GM12878 (cell line): ENCODE measurements around the gene COIL. TPM values are rescaled to one million over a fixed set of nuclear protein-coding genes. Genes with fewer than 3 reads are reported as not detected.
A peak's percentile ranks its signal among the peaks of the same experiment; 100 is the strongest.

Experiments used
- ATAC-seq: fragments of 200-7000 bp; cut with Tn5 transposase; 3 replicates; pipeline ENCODE4 v1.9.1; 2020; ENCODE audit warnings: mild to moderate bottlenecking, moderate library complexity
- BruUV-seq: library from RNA; stranded (reverse); fragments of 400-500 nt; replicated peaks from 2 replicates; lab custom pipeline; 2021; lab: Mats Ljungman, UMichigan
- CTCF ChIA-PET: fragments of 300-600 bp; sonication (Branson Sonifier 250); formaldehyde crosslinking; extraction: SDS; loops from one replicate; lab custom pipeline; 2021; ENCODE audit warnings: inconsistent platforms; lab: Yijun Ruan, JAX
- POLR2A ChIA-PET: fragments of 350-600 bp; formaldehyde crosslinking; extraction: SDS; loops from one replicate; lab custom pipeline; 2021; ENCODE audit warnings: inconsistent platforms; lab: Charles Lee
- RAD21 ChIA-PET: fragments of 300-600 bp; sonication (Branson Sonifier 250); formaldehyde crosslinking; loops from one replicate; lab custom pipeline; 2023; ENCODE audit warnings: antibody characterized with exemption; ENCODE audit not compliant: unreplicated experiment; lab: Charles Lee
- SMC1A ChIA-PET: fragments of 300-600 bp; sonication (Branson Sonifier 250); formaldehyde crosslinking; loops from one replicate; lab custom pipeline; 2023; ENCODE audit not compliant: unreplicated experiment, uncharacterized antibody; lab: Charles Lee
- DNase-seq: peaks from one replicate; pipeline ENCODE4 v3.0.0-alpha.2; 2011; ENCODE audit warnings: low read depth, low spot score
- FAIRE-seq: peaks from 3 replicates; lab custom pipeline; 2011; peaks lifted over from hg19 to GRCh38; lab: Jason Lieb, UNC
- H2AFZ ChIP-seq: 2 replicates; pipeline ENCODE4 v1.6.0; 2011; ENCODE audit warnings: low read depth, low read length, control low read depth; ENCODE audit not compliant: control insufficient read depth
- H3K27ac ChIP-seq: 2 replicates; pipeline ENCODE4 v1.5.1; 2011; ENCODE audit warnings: control low read depth; ENCODE audit not compliant: control insufficient read depth, insufficient read depth
- H3K27me3 ChIP-seq, 2 experiments: replicated peaks in 1 of 2; 2 replicates each; pipeline versions ENCODE4 v1.6.0 to v1.6.1; 2011; ENCODE audit warnings: low read length in 1 of 2; ENCODE audit not compliant: control insufficient read depth in 2 of 2, insufficient read depth in 2 of 2
- H3K36me3 ChIP-seq, 2 experiments: 2 replicates each; pipeline ENCODE4 v1.5.1; 2011; ENCODE audit warnings: low read length in 1 of 2; ENCODE audit not compliant: control insufficient read depth in 2 of 2, insufficient read depth in 2 of 2
- H3K4me1 ChIP-seq: 2 replicates; pipeline ENCODE4 v1.6.1; 2011; ENCODE audit warnings: mild to moderate bottlenecking, low read length, moderate library complexity, mixed read lengths; ENCODE audit not compliant: control insufficient read depth, insufficient read depth
- H3K4me2 ChIP-seq: 2 replicates; pipeline ENCODE4 v1.6.0; 2011; ENCODE audit warnings: control low read depth; ENCODE audit not compliant: control insufficient read depth, insufficient read depth
- H3K4me3 ChIP-seq: fragments of 200-600 bp; sonication (generic); 2 replicates; pipeline ENCODE4 v1.5.1; 2016
- H3K79me2 ChIP-seq: 2 replicates; pipeline ENCODE4 v1.6.0; 2011; ENCODE audit warnings: low read length; ENCODE audit not compliant: control insufficient read depth, insufficient read depth
- H3K9ac ChIP-seq: 2 replicates; pipeline ENCODE4 v1.8.0; 2011; ENCODE audit warnings: low read length, control low read depth, mixed read lengths; ENCODE audit not compliant: control insufficient read depth, insufficient read depth
- H3K9me3 ChIP-seq: replicated peaks from 3 replicates; pipeline ENCODE4 v1.5.1; 2011; ENCODE audit warnings: mild to moderate bottlenecking, low read length; ENCODE audit not compliant: control insufficient read depth, insufficient read depth
- H4K20me1 ChIP-seq: 2 replicates; pipeline ENCODE4 v1.6.0; 2011; ENCODE audit not compliant: control insufficient read depth, insufficient read depth
- ASH2L ChIP-seq: fragments of 300-600, 200-600 bp; sonication (generic); IDR thresholded peaks from 2 replicates; pipeline ENCODE4 v1.6.1; 2017; ENCODE audit warnings: low read depth, mild to moderate bottlenecking, borderline replicate concordance
- ATF2 ChIP-seq: IDR thresholded peaks from 2 replicates; pipeline ENCODE4 v1.6.1; 2012; ENCODE audit warnings: low read length, inconsistent platforms
- CHD2 ChIP-seq: IDR thresholded peaks from 2 replicates; pipeline ENCODE4 v1.6.1; 2011; ENCODE audit warnings: low read depth, low read length, improper control_type of control experiment, borderline replicate concordance
- IRF4 ChIP-seq: IDR thresholded peaks from 2 replicates; pipeline ENCODE4 v1.6.1; 2011; ENCODE audit warnings: low read depth, low read length
- JUNB ChIP-seq: IDR thresholded peaks from 2 replicates; pipeline ENCODE4 v1.6.1; 2016; ENCODE audit warnings: antibody characterized with exemption, mild to moderate bottlenecking
- MXI1 ChIP-seq: fragments of 150-350 bp; IDR thresholded peaks from 2 replicates; pipeline ENCODE4 v1.6.1; 2011; ENCODE audit warnings: low read depth, mild to moderate bottlenecking, inconsistent platforms, low read length, improper control_type of control experiment
- NKRF ChIP-seq: fragments of 450-650 bp; conservative IDR thresholded peaks from 2 replicates; pipeline ENCODE4 v1.6.1; 2017; ENCODE audit warnings: mild to moderate bottlenecking, moderate library complexity
- PAX5 ChIP-seq: IDR thresholded peaks from 2 replicates; pipeline ENCODE4 v1.6.1; 2011; ENCODE audit warnings: low read depth, low read length, borderline replicate concordance
- PML ChIP-seq: IDR thresholded peaks from 2 replicates; pipeline ENCODE4 v1.6.1; 2012; ENCODE audit warnings: low read length, inconsistent platforms
- POLR2A ChIP-seq: IDR thresholded peaks from 2 replicates; pipeline ENCODE4 v1.6.1; 2011; ENCODE audit warnings: low read depth, mild to moderate bottlenecking, low read length
- RAD21 ChIP-seq: IDR thresholded peaks from 2 replicates; pipeline ENCODE4 v1.6.1; 2011; ENCODE audit warnings: mild to moderate bottlenecking, low read depth, low read length, moderate library complexity; ENCODE audit not compliant: insufficient read depth
- SMC3 ChIP-seq: IDR thresholded peaks from 2 replicates; pipeline ENCODE4 v1.6.1; 2011; ENCODE audit warnings: low read length, improper control_type of control experiment, borderline replicate concordance
- STAT1 ChIP-seq: fragments of 450-650 bp; conservative IDR thresholded peaks from 2 replicates; pipeline ENCODE4 v1.6.1; 2014; ENCODE audit warnings: antibody characterized with exemption, mild to moderate bottlenecking
- TCF12 ChIP-seq: IDR thresholded peaks from 2 replicates; pipeline ENCODE4 v1.6.1; 2011; ENCODE audit warnings: low read depth, mild to moderate bottlenecking, low read length
- WGBS: methylation state at CpG from one replicate; pipeline ENCODE4 v1.1.6; 2016; ENCODE audit warnings: low lambda C conversion rate; ENCODE audit not compliant: insufficient replicate concordance, insufficient coverage; ENCODE audit errors: missing lambda C conversion rate; 5-methylcytosine and 5-hydroxymethylcytosine counted together
- in situ Hi-C: fragments of 300-500 bp; cut with MboI; formaldehyde crosslinking; loops from 9 replicates; pipeline ENCODE4 v1.14.3; 2018; ENCODE audit warnings: mixed read lengths
- intact Hi-C: fragments of 100-400 bp; cut with micrococcal nuclease; formaldehyde crosslinking; loops from one replicate; pipeline ENCODE4 v1.14.2; 2022; ENCODE audit not compliant: unreplicated experiment
- polyA plus RNA-seq, 11 experiments: library from polyadenylated mRNA; depleted of rRNA in 4 of 11; unstranded in 6 of 11; stranded (reverse) in 5 of 11; fragments of >200 nt; fragmentation: Nextera tagmentation in 4 of 11; fragmentation: Illumina TruSeq in 1 of 11; extraction: Ambion mirVana in 4 of 11; extraction: Trizol in 1 of 11; gene quantifications; 1 replicate in 1 of 11; 2 replicates in 10 of 11; pipeline versions ENCODE4 v1.2.1 to v1.2.3, GENCODE V29; 2011 to 2016; ENCODE audit warnings: inconsistent platforms in 2 of 11, missing spikeins in 2 of 11, low read depth in 1 of 11
- total RNA-seq, 4 experiments: library from RNA; depleted of rRNA in 3 of 4; stranded (reverse); fragments of >200 nt in 3 of 4; fragmentation: Illumina TruSeq in 1 of 4; extraction: Trizol in 1 of 4; gene quantifications; 2 replicates each; pipeline versions ENCODE4 v1.2.1 to v1.2.3, GENCODE V29; 2013 to 2021
- TF ChIP-seq, protein P1 (sequence below), 3 experiments: IDR thresholded peaks in 2 of 3; conservative IDR thresholded peaks in 1 of 3; 2 replicates each; pipeline ENCODE4 v1.5.1; 2011; ENCODE audit warnings: low read depth in 3 of 3, low read length in 3 of 3, mild to moderate bottlenecking in 3 of 3, control low read depth in 2 of 3, moderate library complexity in 2 of 3, inconsistent platforms in 1 of 3, mixed read lengths in 1 of 3; ENCODE audit not compliant: control insufficient read depth in 2 of 3, insufficient read depth in 1 of 3; ENCODE audit errors: extremely low read depth in 1 of 3
- TF ChIP-seq, protein P2 (sequence below): IDR thresholded peaks from 2 replicates; pipeline ENCODE4 v1.6.1; 2011; ENCODE audit warnings: mild to moderate bottlenecking, low read depth, low read length, moderate library complexity; ENCODE audit not compliant: insufficient replicate concordance

The COIL gene
- total and polyA plus RNA-seq, 10 of the 15 experiments (the other 5 are each of a cell fraction or from before 2014, with no cell fraction given) = 13.7 to 24.3 (median 17.4) TPM

DNA sequence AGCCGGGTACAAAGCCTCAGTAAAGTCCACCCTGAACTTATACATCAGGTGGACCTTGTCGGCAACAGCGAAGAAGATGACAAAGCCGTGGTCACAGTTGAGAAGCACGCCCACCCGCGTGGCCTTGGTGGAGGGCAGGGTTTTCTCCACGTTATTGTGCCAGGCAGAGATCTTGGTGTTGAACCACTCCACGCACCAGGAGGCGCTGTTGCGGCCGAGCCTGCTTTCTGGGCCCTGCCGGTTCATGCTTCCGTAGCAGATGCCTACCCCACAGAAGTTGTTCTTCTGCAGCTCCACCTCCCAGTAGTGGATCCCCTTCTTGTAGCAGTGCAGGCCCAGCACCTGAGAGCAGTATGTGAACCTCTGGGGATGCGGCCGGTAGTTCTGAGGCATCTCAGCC lies 69.1 kb downstream of the COIL start:
- ChIA-PET RAD21 (no interaction called here), SMC1A (interaction anchor here (1.0 to 1.3 kb wide), 2 partner anchors 9 to 14 kb away, joined by 3 read pairs; no protein-coding TSS in a partner anchor), CTCF (no interaction called here), POLR2A (no interaction called here)
- Histone ChIP-seq H3K4me2 (no peak overlapping the region), H3K4me3 (no peak overlapping the region), H3K36me3 (peaks cover 49 to 68% of the 10 kb centered on the region in 2 experiments), H4K20me1 (no peaks in the 10 kb centered on the region; the same call in 1 of the 2 replicates), H3K27me3 (no peaks in the 10 kb centered on the region), H3K4me1 (peaks cover 6% of the 10 kb centered on the region), H3K9me3 (peaks cover 22% of the 10 kb centered on the region; the same call in 2 of the 3 replicates), H3K27ac (no peak overlapping the region), H3K79me2 (no peaks in the 10 kb centered on the region; the same call in 1 of the 2 replicates), H3K9ac (no peak overlapping the region), H2AFZ (no peak overlapping the region)
- no peak for ATAC-seq
- TF ChIP-seq IRF4 (no peak), ATF2 (no peak), JUNB (no peak), TCF12 (no peak), MXI1 (no peak), CHD2 (no peak), RAD21 (no peak), SMC3 (no peak), NKRF (no peak), STAT1 (no peak), PML (no peak), PAX5 (no peak), POLR2A (0 out of 2 replicates have a peak, but pooled peaks have one; percentile 38), ASH2L (no peak)
- TF ChIP-seq, protein P1, sequence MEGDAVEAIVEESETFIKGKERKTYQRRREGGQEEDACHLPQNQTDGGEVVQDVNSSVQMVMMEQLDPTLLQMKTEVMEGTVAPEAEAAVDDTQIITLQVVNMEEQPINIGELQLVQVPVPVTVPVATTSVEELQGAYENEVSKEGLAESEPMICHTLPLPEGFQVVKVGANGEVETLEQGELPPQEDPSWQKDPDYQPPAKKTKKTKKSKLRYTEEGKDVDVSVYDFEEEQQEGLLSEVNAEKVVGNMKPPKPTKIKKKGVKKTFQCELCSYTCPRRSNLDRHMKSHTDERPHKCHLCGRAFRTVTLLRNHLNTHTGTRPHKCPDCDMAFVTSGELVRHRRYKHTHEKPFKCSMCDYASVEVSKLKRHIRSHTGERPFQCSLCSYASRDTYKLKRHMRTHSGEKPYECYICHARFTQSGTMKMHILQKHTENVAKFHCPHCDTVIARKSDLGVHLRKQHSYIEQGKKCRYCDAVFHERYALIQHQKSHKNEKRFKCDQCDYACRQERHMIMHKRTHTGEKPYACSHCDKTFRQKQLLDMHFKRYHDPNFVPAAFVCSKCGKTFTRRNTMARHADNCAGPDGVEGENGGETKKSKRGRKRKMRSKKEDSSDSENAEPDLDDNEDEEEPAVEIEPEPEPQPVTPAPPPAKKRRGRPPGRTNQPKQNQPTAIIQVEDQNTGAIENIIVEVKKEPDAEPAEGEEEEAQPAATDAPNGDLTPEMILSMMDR (IDR thresholded peaks at IDR 0.05 in 2 of 3, conservative IDR thresholded peaks at IDR 0.05 in 1 of 3; ENCODE audit: control insufficient read depth in 2 of 3, extremely low read depth in 1 of 3, insufficient read depth in 1 of 3, low read depth in 3 of 3, low read length in 3 of 3) = 0 out of 6 replicates have a peak, but pooled peaks of 2 of the 3 experiments have one; percentile 17 to 25
- TF ChIP-seq, protein P2, sequence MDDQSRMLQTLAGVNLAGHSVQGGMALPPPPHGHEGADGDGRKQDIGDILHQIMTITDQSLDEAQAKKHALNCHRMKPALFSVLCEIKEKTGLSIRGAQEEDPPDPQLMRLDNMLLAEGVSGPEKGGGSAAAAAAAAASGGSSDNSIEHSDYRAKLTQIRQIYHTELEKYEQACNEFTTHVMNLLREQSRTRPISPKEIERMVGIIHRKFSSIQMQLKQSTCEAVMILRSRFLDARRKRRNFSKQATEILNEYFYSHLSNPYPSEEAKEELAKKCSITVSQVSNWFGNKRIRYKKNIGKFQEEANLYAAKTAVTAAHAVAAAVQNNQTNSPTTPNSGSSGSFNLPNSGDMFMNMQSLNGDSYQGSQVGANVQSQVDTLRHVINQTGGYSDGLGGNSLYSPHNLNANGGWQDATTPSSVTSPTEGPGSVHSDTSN = no peak
- intact Hi-C loops = no loop called here
- WGBS = over 99% methylated on average over 16 of the region's 16 CpGs
- no TSS peak for BruUV-seq
- FAIRE-seq = no peak
- in situ Hi-C loops = no loop called here
- no peak for DNase-seq
